AG20443 (cell line): ENCODE results near the gene ITIH4.

Source experiments
- DNase-seq: peaks from one replicate; pipeline ENCODE4 v3.0.0; 2012; ENCODE audit warnings: low spot score, mixed read lengths

ITIH4 gene

DNA sequence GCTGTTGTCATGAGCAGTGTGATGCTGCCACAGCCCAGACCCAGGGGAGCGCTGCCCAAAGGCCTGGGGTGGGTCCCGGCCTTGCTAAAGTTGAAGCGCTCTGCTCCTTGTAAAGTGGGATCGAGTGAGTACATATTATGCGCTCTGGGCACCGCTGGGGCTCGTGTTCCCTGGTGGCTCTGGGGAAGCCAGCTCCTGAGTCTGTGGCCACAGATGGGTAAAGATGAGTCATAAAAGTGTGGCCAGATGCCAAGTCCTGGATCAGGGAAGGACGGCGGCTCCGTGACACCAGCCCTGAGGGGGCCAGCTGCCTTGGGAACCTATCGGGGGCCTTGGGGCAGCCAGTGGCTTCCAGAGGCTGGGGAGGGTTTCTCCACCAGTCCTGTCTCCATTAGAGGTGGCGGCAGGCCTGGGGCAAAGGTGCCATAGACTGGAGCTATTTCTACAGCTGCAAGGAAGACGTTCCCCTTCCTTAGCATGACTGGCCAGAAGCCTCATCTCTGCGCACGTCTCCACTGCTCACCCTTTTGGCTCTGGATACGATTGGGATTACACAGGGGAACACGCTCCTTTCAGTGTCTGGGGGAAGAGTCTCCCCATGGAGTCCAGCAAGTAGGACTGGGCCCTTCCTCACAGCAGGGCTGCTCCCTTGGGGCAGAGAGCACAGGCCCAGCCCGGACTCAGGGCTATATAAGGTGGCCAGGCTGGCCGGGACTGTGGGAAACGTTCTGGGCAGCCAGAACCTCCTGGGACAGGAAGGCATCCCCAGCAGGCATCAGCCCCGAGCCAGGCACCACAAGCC, 1.2 kb upstream of the ITIH4 start:
- peak; percentile 92 for DNase-seq

DNA sequence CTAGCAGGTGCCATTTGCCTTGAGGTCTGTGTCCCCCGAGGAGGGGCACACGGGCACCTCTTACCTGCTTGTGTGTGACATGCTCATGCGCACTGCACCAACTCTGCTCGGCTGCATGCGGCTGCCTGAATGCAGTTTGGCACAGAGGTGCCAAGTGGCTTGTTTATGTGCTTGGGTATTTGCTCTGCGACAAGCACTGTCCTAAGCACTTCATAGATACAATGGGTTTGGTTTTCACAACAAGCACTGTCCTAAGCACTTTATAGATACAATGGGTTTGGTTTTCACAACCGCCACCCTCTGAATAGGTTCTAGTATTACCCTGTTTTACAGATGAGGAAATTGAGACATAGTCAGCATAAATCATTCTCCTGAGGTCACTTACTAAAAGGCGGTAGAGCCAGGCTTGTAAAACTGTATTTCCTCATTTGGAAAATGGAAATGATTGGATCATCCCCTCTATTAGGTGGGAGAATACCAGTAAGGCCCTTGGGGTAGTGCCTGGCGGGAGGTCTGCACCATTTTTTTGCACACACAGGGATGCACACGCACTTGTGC, 487 bp downstream of the ITIH4 start:
- no peak for DNase-seq

DNA sequence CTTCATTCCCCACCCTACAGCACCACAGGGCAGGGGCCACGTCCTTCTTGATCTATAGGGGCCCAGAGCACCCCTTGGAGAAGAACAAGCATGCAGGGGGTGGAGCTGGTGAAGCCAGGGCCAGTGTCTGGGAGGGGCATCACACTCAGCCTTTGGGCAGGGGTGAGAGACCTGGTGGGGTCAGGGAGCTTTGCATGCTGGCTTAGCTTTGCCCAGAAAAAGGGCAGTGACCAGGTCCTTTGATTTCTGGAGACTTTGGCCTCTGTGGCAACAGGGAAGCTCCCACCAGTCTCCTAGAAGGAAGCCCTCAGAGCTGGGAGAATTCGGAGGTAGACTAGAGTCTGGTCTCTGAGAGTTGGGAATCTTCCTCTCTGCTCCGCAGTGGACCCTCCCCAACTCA, 990 bp downstream of the ITIH4 start:
- DNase-seq = no peak

DNA sequence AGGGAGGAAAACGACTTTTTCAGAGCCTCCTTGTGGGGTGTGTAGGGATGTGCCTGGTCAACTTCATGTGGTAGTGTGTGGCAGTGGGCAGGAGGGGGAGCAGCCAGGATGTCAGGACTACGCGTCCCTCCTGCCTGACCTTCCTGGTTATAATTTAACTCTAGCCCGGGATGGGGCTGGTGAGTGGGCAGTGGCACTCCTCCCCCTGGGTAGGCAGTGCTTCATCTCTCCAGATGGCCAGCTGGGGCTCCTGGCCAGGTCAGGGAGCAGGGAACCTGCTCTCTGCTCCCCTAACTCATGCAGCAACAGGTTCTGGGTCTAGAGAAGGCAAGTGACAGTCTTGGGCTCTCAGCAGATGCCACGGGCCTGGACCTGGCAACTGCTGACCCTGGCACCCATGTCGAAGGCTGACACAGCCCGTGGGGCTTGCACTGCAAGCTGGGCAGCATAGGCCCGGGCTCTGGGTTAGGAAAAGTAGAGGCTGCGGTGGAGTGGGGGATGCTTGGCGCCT, 2.6 kb downstream of the ITIH4 start:
- DNase-seq = no peak

DNA sequence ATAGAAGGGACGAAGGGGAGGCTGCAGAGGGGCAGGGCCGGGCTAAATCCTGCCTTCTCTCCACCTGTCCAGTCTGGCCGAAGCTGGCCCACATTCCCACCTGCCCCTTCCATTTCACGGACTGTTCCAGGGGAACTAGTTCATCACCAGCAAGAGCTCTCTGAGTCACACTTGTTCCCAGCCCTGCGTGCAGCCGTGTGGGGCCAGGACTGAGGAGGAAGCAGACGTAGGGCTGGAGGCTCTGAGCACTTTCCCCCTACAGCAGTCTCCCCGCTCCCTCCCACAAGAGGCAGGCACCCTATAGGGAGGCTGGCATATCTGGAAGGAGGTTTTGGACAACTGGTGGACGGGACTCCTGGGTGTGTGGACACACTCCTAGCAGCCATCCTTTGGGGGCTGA, 3.0 kb downstream of the ITIH4 start:
- DNase-seq = peak; percentile 34

DNA sequence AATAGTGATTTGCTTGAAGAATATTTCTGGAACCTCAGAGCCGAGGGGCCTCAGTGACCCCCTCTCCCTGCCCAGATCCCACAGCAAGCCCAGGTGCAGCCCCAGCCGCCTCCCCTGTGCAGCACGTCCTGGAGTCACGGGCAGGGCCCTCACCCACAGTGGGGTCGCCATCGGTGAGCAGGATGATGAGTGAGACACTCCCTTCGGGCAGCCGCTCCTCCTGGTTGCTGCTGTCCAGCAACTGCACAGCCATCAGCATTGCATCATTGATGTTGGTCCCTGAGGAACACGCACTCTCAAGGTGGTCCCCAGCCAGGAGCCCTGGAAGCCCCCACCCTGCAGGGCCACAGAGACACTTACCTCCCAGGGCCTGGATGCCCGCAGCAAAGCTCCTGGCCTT, 6.4 kb downstream of the ITIH4 start:
- no peak for DNase-seq

DNA sequence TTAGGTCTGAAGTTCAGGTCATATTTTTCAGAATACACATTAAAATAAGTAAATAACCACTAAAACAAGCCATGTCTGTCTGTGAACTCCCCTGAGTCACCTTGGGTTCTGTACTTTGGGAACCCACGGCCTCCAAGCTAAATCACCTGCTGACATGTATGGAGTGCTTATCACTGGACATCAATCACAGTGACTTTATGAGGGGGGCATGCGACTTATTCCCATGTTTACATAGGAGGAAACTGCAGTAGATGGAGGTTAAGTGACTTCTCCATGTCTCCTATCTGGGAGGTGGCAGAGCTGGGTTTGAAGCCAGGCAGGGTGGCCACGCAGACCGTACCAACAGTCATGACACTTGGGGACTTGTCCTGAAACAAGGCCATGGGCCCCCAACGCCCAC, 8.1 kb downstream of the ITIH4 start:
- no peak for DNase-seq

DNA sequence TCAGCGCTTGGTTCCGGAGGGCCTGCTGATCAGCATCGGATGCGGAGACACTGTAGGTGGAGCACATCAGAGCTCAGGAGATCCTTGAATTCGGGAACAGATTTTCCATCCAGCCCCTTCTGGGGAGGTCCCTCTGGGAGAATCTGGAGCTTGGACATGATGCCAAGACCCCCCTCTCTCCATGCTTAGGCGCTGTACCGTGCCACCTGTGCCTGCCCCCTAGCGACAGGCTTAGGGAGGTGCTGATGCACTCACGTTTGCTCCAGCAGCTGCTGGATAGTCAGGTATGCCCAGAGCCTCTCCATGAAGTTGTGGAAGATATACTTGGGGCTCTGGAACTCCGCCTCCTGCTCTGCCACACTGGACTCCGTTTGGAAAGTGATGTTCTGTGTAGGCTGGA, 9.7 kb downstream of the ITIH4 start:
- peak; percentile 52 for DNase-seq

DNA sequence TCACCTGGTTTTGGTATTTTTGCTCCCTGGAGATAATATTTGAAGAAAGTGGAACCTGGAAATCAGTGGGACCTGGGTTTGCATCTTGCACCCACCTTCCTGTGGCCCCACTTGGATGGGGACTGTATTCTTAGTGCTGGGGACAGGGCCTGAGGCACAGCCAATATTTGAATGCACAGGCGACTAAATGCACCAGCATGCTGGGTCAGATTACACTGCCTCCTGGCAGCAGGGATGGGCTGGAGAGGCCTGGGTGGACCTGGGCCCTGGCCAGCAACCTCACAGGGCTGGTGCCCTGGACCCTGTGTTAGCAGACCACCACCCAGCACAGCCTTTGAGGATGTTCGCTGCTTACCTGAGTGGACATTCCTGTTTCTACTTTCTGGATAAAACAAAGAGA, 10.5 kb downstream of the ITIH4 start:
- no peak for DNase-seq

DNA sequence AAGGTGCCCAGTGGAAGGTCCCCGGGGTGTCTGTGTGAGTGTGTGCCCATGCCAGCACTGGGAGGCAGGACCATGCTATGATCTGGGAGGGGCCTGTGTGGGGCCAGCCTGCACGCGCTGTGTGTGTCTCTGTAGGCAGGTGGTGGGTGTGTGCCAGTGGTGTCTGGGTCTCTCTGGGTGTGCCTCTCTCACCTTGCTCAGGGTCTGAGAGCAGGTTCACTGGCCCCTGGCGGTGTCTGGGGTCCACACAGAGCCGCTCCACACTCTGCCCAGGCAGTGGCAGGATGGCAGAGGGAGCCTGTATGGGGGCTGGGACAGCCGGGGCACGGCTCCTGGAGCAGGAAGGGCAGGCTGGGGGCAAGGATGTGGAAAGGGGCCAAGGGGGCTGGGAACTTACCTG, 12.6 kb downstream of the ITIH4 start:
- DNase-seq = no peak

DNA sequence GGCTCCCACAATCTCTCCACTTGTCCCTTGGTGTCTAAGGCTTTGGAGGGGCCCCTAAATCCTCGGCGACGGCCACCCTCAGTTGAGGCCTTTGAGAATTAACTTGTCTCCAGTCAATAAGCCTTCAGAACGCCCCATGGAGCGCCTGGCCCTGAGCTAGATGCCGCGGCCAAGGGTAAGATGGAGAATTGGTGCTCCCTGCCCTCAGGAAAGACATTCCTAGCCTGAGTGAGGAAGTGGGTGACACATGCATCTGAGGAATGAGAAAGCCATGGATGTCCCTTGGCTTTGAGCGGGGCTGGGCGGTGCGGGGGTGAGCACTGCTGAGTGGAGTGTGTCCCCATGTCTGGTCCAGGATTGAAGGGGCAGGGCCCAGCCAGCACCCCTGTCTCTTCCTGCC, 13.3 kb downstream of the ITIH4 start:
- no peak for DNase-seq

DNA sequence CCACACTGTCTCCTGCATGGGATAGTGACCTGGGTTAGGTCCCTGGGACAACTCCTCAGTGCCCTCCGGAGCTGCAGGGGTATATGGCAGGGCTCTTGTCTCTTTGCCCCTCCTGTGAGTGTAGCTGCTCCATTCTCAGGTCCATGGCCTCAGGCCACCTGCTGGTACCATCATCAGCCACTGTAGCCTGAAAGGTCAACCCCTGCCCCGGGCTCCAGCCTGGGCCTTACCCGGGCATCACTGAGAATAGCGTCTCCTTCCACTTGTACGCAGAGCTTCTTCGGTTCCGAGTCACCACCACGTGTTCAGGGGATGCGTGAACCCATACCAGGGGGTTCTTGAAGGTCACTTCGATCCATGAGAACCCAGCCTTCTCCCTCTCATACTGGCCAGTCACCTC, 13.8 kb downstream of the ITIH4 start:
- no peak for DNase-seq

DNA sequence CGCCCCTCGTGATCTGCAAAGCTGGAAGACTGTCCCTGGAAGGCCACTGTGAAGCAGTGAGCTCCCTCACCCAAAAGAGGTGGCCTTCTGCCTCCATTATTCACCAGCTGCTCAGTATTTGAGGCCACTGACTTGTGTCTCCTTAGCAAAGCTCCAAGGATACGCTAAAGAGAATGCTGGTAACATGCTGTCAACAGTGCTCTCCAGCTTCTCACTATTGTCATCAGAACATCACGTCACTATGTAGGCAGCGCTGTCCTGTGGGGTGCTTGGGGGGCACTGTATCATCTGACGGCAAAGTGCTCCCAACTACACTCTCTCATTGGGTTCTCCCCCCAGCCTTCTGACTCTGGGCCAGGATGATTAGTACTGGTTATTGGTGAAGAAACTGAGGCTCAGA, 14.3 kb downstream of the ITIH4 start:
- no peak for DNase-seq

DNA sequence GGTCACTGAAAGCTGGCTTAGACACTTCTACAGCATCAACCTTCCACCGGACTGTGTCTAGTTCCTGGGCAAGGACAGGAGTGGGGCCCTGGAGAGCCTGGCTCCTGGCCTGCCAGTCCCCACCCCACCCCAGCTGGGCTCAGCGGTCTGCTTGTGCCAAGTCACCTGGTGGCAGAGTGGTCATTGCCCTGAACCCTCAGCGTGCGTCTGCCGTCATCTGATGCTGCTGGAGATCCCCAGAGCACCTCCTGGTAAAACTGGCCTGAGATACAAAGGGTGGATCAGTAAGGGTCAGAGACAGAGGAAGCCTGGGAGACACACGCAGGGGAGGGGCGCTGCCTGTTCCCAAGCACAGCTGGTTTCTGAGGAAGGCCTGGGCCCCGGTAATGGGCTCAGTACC, 16.7 kb downstream of the ITIH4 start:
- no peak for DNase-seq

DNA sequence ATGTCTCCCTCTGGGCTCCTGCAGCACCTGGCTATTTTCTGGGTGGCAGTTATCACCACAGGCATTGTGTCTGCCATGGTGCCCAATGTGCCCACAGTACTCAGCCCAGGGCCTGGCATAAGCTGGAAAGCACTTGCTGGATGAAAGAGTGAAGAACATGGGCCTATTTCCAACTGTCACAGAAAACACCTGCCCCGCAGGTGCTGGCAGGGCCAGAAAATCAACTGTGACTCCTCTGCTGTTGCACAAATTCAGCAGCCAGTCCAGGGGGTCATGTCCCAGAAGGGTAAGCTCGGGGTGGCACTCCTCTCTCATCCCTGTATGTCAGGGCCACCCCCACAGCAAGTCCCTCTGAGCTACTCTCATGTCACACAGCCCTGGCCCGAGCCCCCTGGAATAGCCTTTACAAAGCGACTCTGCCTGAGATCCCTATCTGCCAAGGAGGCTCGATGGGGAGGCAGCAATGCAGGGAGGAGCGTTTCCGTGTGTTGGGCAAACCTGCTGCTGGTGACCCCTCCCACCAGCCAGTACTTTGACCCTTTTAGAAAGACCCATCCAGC, 18.9 kb downstream of the ITIH4 start:
- no peak for DNase-seq

DNA sequence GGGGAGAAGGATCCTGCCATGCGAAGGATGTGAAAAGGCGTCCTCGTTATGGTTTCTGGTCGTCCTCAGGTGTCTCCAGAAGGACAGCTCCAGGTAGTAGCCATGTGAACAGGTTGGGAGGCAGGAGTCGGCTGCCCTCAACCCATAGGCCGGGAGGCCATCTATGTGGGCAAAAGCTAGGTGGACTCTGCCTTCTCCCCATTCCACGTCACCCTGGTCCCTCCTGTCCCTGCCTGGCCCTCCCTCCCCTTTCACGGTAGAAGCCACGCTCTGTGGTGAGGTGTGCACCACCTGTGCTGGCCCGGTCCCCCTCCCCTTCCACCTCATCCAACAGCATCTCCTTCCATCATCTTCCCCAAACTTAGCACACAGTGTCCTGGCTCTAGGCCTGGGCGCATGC, 19.5 kb downstream of the ITIH4 start:
- no peak for DNase-seq

DNA sequence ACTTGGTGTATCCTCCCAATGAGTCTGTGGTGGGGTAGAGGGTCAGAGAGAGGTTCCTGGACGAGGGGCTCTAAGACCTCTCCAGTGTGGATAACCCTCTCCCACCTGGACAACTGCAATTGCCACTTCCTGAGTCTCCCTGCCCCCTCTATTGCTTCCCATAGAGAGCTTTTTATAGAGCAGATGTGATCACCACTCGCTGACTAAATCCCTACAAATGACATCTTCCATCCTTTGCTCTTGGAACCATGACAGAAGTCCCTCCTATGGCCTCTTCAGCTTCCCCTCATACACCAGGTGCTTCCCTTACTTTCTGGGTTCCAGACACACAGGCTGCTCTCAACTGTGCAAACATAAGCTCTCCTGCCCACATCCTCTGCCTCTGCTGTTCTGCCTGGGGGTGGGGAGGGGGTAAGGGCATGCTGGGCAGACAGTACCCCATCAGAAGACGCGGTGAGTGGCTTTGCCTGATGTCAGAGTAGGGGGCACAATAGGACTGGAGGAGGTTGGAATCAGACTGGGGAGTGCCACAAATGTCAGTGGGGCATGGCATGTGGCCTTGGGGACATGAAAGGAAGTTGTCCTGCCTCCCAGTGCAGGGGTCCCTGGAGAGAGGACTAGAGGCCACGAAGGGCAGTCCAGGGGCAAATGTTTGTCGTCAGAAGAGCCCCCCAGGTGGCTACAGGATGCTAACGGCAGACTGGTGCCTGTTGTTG, 20.7 kb downstream of the ITIH4 start:
- DNase-seq = no peak

DNA sequence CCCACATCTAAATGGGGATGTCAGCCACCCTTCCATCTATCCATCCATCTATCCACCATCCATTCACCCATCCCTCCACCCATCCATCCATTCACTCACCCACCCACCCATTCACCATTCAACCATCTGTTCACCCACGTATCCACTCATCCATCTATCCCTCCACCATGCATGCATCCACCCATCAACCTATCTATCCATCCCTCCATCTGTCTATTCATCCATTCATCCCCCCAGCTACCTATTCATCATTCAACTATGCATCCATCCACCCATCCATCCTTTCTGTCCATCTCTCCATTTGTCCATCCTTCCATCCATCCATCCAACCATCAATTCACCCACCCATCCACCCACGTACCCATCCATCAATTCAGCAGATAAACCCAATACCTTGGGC, 21.3 kb downstream of the ITIH4 start:
- DNase-seq = no peak

DNA sequence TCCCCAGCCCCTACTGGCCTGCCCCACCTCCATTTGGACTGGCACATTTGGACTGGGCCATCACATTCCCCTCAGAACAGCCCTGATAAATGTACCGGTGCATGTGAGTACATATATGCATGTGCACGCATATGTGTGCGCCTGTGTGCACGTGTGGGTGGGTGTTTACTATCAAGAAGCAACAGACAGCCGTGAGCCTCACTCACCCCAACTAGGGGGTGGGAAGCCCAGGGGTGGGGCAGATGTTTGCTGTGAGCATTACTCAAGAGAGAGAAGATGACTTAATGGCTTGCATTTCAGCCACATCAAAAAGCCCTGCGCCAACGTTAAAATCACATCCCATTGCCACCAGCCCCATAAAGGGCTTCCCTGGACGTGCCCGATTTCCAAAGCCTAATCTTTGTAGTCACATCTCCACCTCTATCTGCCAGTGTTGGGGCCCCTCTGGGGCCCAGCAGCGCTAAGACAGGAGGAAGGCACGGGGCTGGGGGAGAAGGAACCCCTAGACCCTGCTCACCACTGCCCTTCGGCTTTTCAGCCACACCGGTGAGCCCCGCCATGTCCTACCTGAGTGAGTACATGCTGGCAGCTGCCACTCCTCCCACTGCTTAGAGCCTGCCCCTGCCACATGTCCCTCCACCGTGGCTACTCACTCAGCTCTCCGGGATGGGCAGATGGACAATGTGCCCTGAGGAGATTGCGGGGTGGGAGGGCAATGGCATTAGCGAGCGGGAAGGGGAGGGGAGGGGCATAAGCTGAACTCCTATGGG, 25.0 kb downstream of the ITIH4 start:
- DNase-seq = no peak

DNA sequence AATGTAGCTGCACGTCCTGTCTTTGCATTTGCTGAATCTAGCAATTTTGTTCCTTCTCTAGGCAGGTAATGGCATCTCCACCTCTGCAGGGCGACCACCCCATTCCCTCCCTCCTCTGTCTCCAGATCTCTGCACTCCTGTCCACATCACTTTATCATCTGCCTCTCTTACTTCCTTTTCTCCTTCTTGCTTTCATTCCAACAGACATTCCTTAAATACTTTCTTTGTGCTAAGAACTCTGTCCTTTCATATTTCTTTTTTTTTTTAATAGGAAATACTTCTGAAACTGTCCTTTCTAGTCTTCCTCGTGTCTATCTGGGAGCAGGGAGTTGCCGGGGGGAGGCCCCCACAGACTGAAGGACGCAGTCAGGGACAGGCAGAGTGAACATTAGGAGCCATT, 28.6 kb downstream of the ITIH4 start:
- peak; percentile 36 for DNase-seq

DNA sequence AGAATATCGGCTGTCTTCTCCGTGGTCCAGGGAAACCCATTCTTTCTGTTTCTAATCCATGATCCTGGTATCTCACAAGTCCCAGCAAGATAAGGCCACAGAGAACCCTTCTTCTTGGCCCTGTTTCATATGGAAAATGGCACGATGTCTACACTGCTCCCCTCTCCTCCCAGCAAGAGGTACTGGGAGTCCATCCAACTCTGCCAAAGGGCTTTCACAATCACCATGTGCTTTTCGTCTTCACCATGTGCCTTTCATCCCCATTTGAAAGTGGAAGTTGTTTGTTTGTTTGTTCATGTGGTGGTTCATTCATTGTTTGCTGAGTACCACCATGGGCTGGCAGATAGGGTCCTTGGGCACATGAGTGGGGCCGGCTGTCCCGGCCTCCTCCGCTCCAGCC, 30.4 kb downstream of the ITIH4 start:
- no peak for DNase-seq

DNA sequence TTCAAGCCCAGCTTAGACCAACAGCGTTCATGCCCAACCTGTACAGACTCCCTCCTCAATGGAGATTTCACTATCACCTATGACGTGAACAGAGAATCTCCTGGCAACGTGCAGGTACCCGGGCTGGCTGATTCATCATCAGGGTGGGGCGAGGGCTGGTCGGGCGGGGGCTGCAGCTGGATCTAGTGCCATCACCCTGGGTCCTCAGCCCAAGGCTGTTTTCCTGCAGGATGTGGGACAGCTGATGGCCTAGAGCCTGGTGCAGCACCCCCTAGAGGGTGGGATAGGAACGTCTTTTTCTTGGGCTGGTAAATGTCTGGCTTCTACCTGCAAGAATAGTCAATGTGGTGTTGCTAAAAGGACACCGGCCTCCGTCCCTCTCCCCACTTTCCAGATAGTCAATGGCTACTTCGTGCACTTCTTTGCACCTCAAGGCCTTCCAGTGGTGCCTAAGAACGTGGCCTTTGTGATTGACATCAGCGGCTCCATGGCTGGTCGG, 31.4 kb downstream of the ITIH4 start:
- no peak for DNase-seq
